Non-pigmented ciliary epithelial cell (primary cell): ENCODE measurements around the gene PPIB.
"Not testable (repeated sequence)": the region's sequence is repeated elsewhere in the genome, so short reads cannot be mapped to it uniquely, and the experiment has no call there.

Experiments used
- DNase-seq: peaks from one replicate; pipeline ENCODE4 v3.0.0-alpha.2; 2010; ENCODE audit warnings: low read depth

The PPIB gene

GRCh38 chr15:64110108-64110701 is 52.6 kb downstream of the PPIB start:
- DNase-seq = not testable (repeated sequence)

- no peak for DNase-seq
These were observed 55.5 kb downstream of the PPIB start for GRCh38 chr15:64107337-64107736.
